Panc1 (cell line): Measurements from ENCODE around the gene YY1AP1.

ENCODE experiments used
- TCF7L2 ChIP-seq: IDR thresholded peaks from 2 replicates; pipeline ENCODE4 v1.6.1; 2011; ENCODE audit warnings: mild to moderate bottlenecking, low read depth, low read length, inconsistent platforms
- TF ChIP-seq, protein P1 (sequence below): fragments of 450-650 bp; IDR thresholded peaks from 2 replicates; pipeline ENCODE4 v1.5.1; 2017; ENCODE audit warnings: mild to moderate bottlenecking

DNA sequence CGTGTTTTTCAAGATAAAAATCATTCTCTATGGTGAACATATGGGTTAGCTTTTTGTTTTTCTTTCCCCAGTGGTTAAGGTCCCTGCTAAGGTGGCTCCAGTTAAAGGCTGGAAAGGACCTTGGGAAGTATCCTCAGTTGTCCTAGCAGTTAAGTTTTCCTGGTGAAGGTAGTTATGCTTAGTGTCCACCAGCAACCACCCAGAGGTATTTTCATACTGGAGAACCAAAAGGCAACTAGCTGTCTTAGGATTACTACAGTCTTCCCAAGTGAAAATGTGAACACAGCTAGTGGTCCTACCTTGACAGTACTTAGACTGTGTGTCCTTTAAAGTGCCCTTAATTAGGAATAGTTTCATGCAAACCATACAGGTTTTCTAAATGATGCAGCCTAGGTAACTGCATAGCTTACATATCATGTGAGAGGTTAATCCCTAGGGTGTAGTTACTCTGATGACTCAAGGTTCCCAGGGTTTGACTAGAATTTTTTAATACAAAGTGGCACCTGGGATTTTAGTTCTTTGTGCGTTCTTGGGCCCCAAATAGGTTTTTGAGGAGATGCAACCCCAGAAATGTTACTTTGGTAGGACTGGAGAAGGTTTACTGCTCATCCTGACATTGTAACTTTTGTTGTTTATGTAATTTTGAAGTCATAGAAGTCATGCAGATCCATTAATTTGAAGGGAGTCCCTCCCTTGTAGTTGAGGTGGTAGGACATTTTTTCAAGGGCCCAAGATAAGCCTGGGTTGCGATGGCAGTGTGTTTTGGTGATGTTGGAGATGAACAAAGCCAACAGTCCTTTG lies 36.5 kb downstream of the YY1AP1 start:
- no peak for TF ChIP-seq TCF7L2
- TF ChIP-seq, protein P1, sequence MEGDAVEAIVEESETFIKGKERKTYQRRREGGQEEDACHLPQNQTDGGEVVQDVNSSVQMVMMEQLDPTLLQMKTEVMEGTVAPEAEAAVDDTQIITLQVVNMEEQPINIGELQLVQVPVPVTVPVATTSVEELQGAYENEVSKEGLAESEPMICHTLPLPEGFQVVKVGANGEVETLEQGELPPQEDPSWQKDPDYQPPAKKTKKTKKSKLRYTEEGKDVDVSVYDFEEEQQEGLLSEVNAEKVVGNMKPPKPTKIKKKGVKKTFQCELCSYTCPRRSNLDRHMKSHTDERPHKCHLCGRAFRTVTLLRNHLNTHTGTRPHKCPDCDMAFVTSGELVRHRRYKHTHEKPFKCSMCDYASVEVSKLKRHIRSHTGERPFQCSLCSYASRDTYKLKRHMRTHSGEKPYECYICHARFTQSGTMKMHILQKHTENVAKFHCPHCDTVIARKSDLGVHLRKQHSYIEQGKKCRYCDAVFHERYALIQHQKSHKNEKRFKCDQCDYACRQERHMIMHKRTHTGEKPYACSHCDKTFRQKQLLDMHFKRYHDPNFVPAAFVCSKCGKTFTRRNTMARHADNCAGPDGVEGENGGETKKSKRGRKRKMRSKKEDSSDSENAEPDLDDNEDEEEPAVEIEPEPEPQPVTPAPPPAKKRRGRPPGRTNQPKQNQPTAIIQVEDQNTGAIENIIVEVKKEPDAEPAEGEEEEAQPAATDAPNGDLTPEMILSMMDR = no peak
